ENCODE data around the gene NMNAT3.

DNA sequence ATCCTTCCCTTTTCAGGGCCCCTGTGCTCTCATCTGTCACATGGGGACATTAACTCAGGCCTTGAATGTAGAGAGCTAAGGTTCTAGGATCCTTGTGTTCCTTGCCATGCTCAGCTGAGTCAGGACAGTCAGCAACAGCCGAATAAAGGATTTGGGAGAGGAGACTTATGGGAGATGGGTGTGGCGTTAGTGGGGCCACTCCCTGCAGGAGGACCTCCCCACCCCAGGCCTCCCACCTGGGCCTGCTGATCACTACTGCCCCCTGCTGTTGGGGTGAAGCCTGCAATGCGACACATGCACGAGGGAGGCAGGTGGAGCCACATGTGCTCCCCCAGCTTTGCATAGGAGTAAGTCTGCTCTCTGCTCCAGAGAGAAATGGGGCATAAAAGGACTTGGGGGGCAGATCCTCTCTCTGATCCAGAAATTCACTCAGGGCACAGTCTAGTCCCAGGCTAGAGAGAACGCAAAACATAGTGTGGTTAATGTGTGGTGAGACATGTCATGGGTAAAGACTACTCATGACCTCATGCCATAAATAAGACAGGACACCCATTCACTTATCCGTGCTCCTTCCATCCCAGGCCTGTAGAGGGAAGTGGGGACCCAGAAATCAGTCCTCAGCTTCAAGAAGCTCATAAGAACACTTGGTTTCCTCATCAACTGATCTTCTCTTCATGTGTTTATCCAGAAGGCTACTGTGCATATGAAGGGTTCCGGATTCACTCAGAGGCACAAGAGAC, 157.6 kb downstream of the NMNAT3 start:
- TF ChIP-seq, protein P1, sequence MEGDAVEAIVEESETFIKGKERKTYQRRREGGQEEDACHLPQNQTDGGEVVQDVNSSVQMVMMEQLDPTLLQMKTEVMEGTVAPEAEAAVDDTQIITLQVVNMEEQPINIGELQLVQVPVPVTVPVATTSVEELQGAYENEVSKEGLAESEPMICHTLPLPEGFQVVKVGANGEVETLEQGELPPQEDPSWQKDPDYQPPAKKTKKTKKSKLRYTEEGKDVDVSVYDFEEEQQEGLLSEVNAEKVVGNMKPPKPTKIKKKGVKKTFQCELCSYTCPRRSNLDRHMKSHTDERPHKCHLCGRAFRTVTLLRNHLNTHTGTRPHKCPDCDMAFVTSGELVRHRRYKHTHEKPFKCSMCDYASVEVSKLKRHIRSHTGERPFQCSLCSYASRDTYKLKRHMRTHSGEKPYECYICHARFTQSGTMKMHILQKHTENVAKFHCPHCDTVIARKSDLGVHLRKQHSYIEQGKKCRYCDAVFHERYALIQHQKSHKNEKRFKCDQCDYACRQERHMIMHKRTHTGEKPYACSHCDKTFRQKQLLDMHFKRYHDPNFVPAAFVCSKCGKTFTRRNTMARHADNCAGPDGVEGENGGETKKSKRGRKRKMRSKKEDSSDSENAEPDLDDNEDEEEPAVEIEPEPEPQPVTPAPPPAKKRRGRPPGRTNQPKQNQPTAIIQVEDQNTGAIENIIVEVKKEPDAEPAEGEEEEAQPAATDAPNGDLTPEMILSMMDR (IDR thresholded peaks at IDR 0.05) = peak in 1 of 6 experiments; percentile 11
- TF ChIP-seq POLR2A (IDR thresholded peaks at IDR 0.05) = no peak

All from thyroid gland (tissue), 4 donors.